Endothelial cell of umbilical vein (primary cell): ENCODE results near the gene KIR2DL1. TPM values are rescaled to one million over a fixed set of nuclear protein-coding genes. Genes with fewer than 3 reads are reported as not detected.

Experiments used
- BruUV-seq: library from RNA; stranded (reverse); fragments of 400-500 nt; replicated peaks from 2 replicates; lab custom pipeline; 2021; lab: Mats Ljungman, UMichigan
- CTCF ChIA-PET: fragments of 300-600, 350-600 bp; sonication (Branson Sonifier 250); formaldehyde crosslinking; loops from one replicate; lab custom pipeline; 2021; ENCODE audit warnings: antibody characterized with exemption, inconsistent platforms; lab: Charles Lee
- POLR2A ChIA-PET: fragments of 300-600, 350-600 bp; sonication (Branson Sonifier 250); formaldehyde crosslinking; loops from one replicate; lab custom pipeline; 2021; ENCODE audit warnings: antibody characterized with exemption, inconsistent platforms; lab: Charles Lee
- DNase-seq: peaks from one replicate; pipeline ENCODE4 v3.0.0-alpha.2; 2011; ENCODE audit warnings: low read depth, low spot score
- FAIRE-seq: peaks from 2 replicates; lab custom pipeline; 2011; peaks lifted over from hg19 to GRCh38; lab: Jason Lieb, UNC
- H2AFZ ChIP-seq: 2 replicates; pipeline ENCODE4 v1.6.0; 2012; ENCODE audit warnings: low read depth, low read length, control low read depth, inconsistent platforms
- H3K27ac ChIP-seq: 2 replicates; pipeline ENCODE4 v1.5.1; 2011; ENCODE audit warnings: low read depth, mild to moderate bottlenecking, control low read depth, low read length, moderate library complexity; ENCODE audit not compliant: insufficient read depth
- H3K27me3 ChIP-seq, 2 experiments: 2 replicates each; pipeline versions ENCODE4 v1.6.0 to v1.6.1; 2011; ENCODE audit warnings: low read length in 2 of 2, mixed read lengths in 1 of 2; ENCODE audit not compliant: control insufficient read depth in 2 of 2, insufficient read depth in 2 of 2
- H3K36me3 ChIP-seq, 2 experiments: 2 replicates in 1 of 2; 3 replicates in 1 of 2; pipeline ENCODE4 v1.5.1; 2011; ENCODE audit warnings: low read length in 2 of 2, mild to moderate bottlenecking in 1 of 2, moderate library complexity in 1 of 2; ENCODE audit not compliant: control insufficient read depth in 2 of 2, insufficient read depth in 2 of 2; ENCODE audit errors: extremely low read depth in 1 of 2
- H3K4me1 ChIP-seq: 3 replicates; pipeline ENCODE4 v1.5.1; 2011; ENCODE audit warnings: mild to moderate bottlenecking, low read length; ENCODE audit not compliant: control insufficient read depth, insufficient read depth; ENCODE audit errors: extremely low read depth
- H3K4me2 ChIP-seq: 2 replicates; pipeline ENCODE4 v1.6.1; 2011; ENCODE audit warnings: low read length, control low read depth, mixed read lengths; ENCODE audit not compliant: insufficient read depth
- H3K4me3 ChIP-seq, 3 experiments: fragments of 200-600 bp in 1 of 3; sonication (generic), shearing (Covaris generic) in 1 of 3; replicated peaks in 1 of 3; 2 replicates each; pipeline ENCODE4 v1.5.1; 2011 to 2016; ENCODE audit warnings: control low read depth in 3 of 3, low read length in 3 of 3, mild to moderate bottlenecking in 2 of 3, inconsistent platforms in 1 of 3, low read depth in 1 of 3, moderate library complexity in 1 of 3; ENCODE audit not compliant: insufficient read depth in 1 of 3
- H3K79me2 ChIP-seq: 2 replicates; pipeline ENCODE4 v1.6.0; 2012; ENCODE audit warnings: low read length, inconsistent platforms; ENCODE audit not compliant: control insufficient read depth, insufficient read depth
- H3K9ac ChIP-seq: replicated peaks from 2 replicates; pipeline ENCODE3; 2011; ENCODE audit warnings: low read length, control low read depth; ENCODE audit not compliant: insufficient read depth; ENCODE audit errors: extremely low read depth
- H3K9me1 ChIP-seq: replicated peaks from 3 replicates; pipeline ENCODE4 v1.6.0; 2011; ENCODE audit warnings: mild to moderate bottlenecking, low read length; ENCODE audit not compliant: control insufficient read depth, insufficient read depth; ENCODE audit errors: extremely low read depth
- H3K9me3 ChIP-seq: replicated peaks from 2 replicates; pipeline ENCODE4 v1.5.1; 2012; ENCODE audit warnings: low read length, inconsistent platforms; ENCODE audit not compliant: control insufficient read depth, insufficient read depth
- H4K20me1 ChIP-seq: replicated peaks from 2 replicates; pipeline ENCODE3; 2011; ENCODE audit warnings: mild to moderate bottlenecking, low read length; ENCODE audit not compliant: control insufficient read depth, insufficient read depth; ENCODE audit errors: extremely low read depth
- CTCF ChIP-seq, 2 donors: IDR thresholded peaks; 1 replicate in 1 of 2; 2 replicates in 1 of 2; pipeline ENCODE4 v1.5.1; 2011; ENCODE audit warnings: low read length in 2 of 2, mild to moderate bottlenecking in 2 of 2, moderate library complexity in 2 of 2, control low read depth in 1 of 2, inconsistent platforms in 1 of 2, low read depth in 1 of 2; ENCODE audit not compliant: insufficient read depth in 1 of 2; ENCODE audit errors: extremely low read depth in 1 of 2
- EZH2 ChIP-seq: IDR thresholded peaks from 2 replicates; pipeline ENCODE4 v1.6.1; 2012; ENCODE audit warnings: borderline replicate concordance, low read depth, mild to moderate bottlenecking, moderate library complexity, low read length, inconsistent platforms; ENCODE audit not compliant: severe bottlenecking
- GATA2 ChIP-seq: IDR thresholded peaks from 2 replicates; pipeline ENCODE4 v1.7.0; 2011; ENCODE audit warnings: low read depth, mild to moderate bottlenecking, moderate library complexity, mixed read lengths, low read length; ENCODE audit not compliant: insufficient read length, insufficient read depth
- JUN ChIP-seq: IDR thresholded peaks from 2 replicates; pipeline ENCODE4 v1.6.1; 2011; ENCODE audit warnings: borderline replicate concordance, low read depth; ENCODE audit not compliant: insufficient read length, insufficient read depth
- MYC ChIP-seq: IDR thresholded peaks from one replicate; pipeline ENCODE4 v1.6.1; 2011; ENCODE audit warnings: mild to moderate bottlenecking, low read depth, low read length
- POLR2A ChIP-seq: IDR thresholded peaks from 2 replicates; pipeline ENCODE4 v1.6.1; 2012; ENCODE audit warnings: low read depth, mild to moderate bottlenecking, control low read depth, low read length
- POLR2AphosphoS5 ChIP-seq: IDR thresholded peaks from 2 replicates; pipeline ENCODE4 v1.6.1; 2012; ENCODE audit warnings: low read depth, mild to moderate bottlenecking, control low read depth, low read length, moderate library complexity; ENCODE audit not compliant: insufficient read depth
- dilution Hi-C: fragments of 300-500 bp; cut with MboI; formaldehyde crosslinking; loops from one replicate; pipeline ENCODE4 v1.15.0; 2019; ENCODE audit warnings: low sequenced_read_pairs; ENCODE audit not compliant: extremely low pct_ligation_motif_present
- intact Hi-C: fragments of 100-400 bp; cut with micrococcal nuclease; formaldehyde crosslinking; loops from one replicate; pipeline ENCODE4 v1.10.0; 2022
- polyA plus RNA-seq, 4 experiments: library from polyadenylated mRNA; depleted of rRNA in 3 of 4; stranded (reverse) in 3 of 4; unstranded in 1 of 4; fragments of >200 nt; gene quantifications; 2 replicates each; pipeline versions ENCODE4 v1.2.1 to v1.2.3, GENCODE V29; 2011 to 2012; ENCODE audit warnings: missing spikeins in 1 of 4
- total RNA-seq: library from RNA; stranded (reverse); gene quantifications from 2 replicates; pipeline ENCODE4 v1.2.3, GENCODE V29; 2021
- TF ChIP-seq, protein P1 (sequence below): IDR thresholded peaks from 2 replicates; pipeline ENCODE4 v1.6.1; 2011; ENCODE audit not compliant: insufficient read depth, insufficient read length

The KIR2DL1 gene
- total and polyA plus RNA-seq, 2 donors (not counting 3 experiments of a cell fraction or from before 2014, with no cell fraction given) = not detected

DNA sequence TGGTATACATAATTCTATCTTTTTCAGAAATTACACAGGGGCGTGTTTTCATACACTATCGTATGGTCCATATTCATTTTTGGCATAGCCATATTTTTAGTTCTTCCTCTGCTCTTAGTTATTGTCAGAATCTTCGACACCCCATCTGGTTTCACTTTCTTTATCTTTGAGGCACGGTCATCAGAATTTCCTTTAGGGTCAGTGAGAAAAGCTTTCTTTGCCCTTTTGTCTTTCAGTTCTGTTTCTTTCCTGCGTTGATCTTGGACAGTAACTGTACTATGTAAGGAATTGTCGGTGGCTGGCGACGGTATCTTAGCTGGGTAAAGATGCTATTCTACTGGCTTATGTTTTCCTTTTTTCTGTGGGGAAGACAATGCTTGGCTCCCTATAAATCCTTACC, 23.2 kb downstream of the KIR2DL1 start:
- Histone ChIP-seq H3K4me2 (no peak overlapping the region), H3K79me2 (no peaks in the 10 kb centered on the region), H3K4me1 (no peaks in the 10 kb centered on the region), H3K36me3 (no peaks in the 10 kb centered on the region), H3K27ac (no peak overlapping the region), H3K9me3 (no peaks in the 10 kb centered on the region), H4K20me1 (no peaks in the 10 kb centered on the region), H3K27me3 (no peaks in the 10 kb centered on the region), H3K9ac (no peak overlapping the region), H3K4me3 (no peak overlapping the region), H3K9me1 (no peaks in the 10 kb centered on the region), H2AFZ (no peak overlapping the region)
- no TSS peak for BruUV-seq
- TF ChIP-seq EZH2 = no peak
- TF ChIP-seq CTCF (IDR thresholded peaks at IDR 0.05; ENCODE audit: extremely low read depth in 1 of 2, insufficient read depth in 1 of 2, low read depth in 1 of 2, low read length in 2 of 2) = no peak
- TF ChIP-seq, protein P1, sequence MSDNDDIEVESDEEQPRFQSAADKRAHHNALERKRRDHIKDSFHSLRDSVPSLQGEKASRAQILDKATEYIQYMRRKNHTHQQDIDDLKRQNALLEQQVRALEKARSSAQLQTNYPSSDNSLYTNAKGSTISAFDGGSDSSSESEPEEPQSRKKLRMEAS = no peak
- TF ChIP-seq POLR2AphosphoS5 = no peak
- no peak for TF ChIP-seq JUN
- no peak for TF ChIP-seq POLR2A
- TF ChIP-seq MYC = no peak
- no peak for TF ChIP-seq GATA2
- DNase-seq (no peak), FAIRE-seq (no peak)
- dilution Hi-C loops = no loop called here
- intact Hi-C loops = no loop called here
- POLR2A ChIA-PET = no interaction called here
- CTCF ChIA-PET = no interaction called here
